Esophagus (tissue), 2 donors: ENCODE data around the gene TTC7B. TPM values are rescaled to one million over a fixed set of nuclear protein-coding genes. Genes with fewer than 3 reads are reported as not detected.
"Not testable (repeated sequence)": the region's sequence is repeated elsewhere in the genome, so short reads cannot be mapped to it uniquely, and the experiment has no call there.

Source experiments
- H3K27ac ChIP-seq, 2 donors: one replicate each; pipeline ENCODE4 v1.5.1; 2013; ENCODE audit warnings: low read depth in 2 of 2, mild to moderate bottlenecking in 2 of 2, inconsistent platforms in 1 of 2, low read length in 1 of 2, moderate library complexity in 1 of 2
- H3K27me3 ChIP-seq, 2 donors: one replicate each; pipeline ENCODE4 v1.6.1; 2013; ENCODE audit warnings: low read length in 2 of 2, control low read depth in 1 of 2, mild to moderate bottlenecking in 1 of 2; ENCODE audit not compliant: insufficient read depth in 2 of 2, control insufficient read depth in 1 of 2
- H3K36me3 ChIP-seq, 2 donors: one replicate each; pipeline ENCODE4 v1.6.1; 2013; ENCODE audit warnings: low read length in 1 of 2; ENCODE audit not compliant: control insufficient read depth in 2 of 2, insufficient read depth in 2 of 2
- H3K4me1 ChIP-seq, 2 donors: one replicate each; pipeline ENCODE4 v1.6.1; 2013; ENCODE audit warnings: low read length in 1 of 2; ENCODE audit not compliant: control insufficient read depth in 2 of 2, insufficient read depth in 2 of 2
- H3K4me3 ChIP-seq, 2 donors: one replicate each; pipeline ENCODE4 v1.5.1; 2013; ENCODE audit warnings: low read length in 2 of 2, mild to moderate bottlenecking in 2 of 2, low read depth in 1 of 2, moderate library complexity in 1 of 2
- H3K9me3 ChIP-seq, 2 donors: one replicate each; pipeline ENCODE4 v1.6.1; 2013; ENCODE audit warnings: mild to moderate bottlenecking in 2 of 2, low read depth in 1 of 2, low read length in 1 of 2, moderate library complexity in 1 of 2; ENCODE audit not compliant: control insufficient read depth in 2 of 2, insufficient read depth in 1 of 2
- WGBS, 2 donors: extraction: QIAGEN DNeasy Blood & Tissue Kit; methylation state at CpG; one replicate each; pipeline ENCODE4 v1.1.7; 2013; 5-methylcytosine and 5-hydroxymethylcytosine counted together
- polyA plus RNA-seq, 2 donors: library from polyadenylated mRNA; stranded (reverse); fragments of 200-250 nt; gene quantifications; one replicate each; pipeline ENCODE4 v1.2.3, GENCODE V29; 2013
- donor health status: healthy with polysubstance abuse.
- donor health status: Bipolar disorder and iron deficiency.

TTC7B gene
- polyA plus RNA-seq, 2 donors: 2.7 to 6.0 TPM

- Histone ChIP-seq H3K4me1 (no peaks in the 10 kb centered on the region), H3K9me3 (no peaks in the 10 kb centered on the region), H3K36me3 (no peaks in the 10 kb centered on the region), H3K4me3 (no peak overlapping the region), H3K27ac (no peak overlapping the region), H3K27me3 (no peaks in the 10 kb centered on the region)
- 76 to 84% methylated on average over 7 of the region's 7 CpGs for WGBS, 2 donors
These were observed 33.7 kb upstream of the TTC7B start for GRCh38 chr14:90849787-90850444.

- no peaks in the 10 kb centered on the region for H3K4me1 ChIP-seq
- WGBS, 2 donors: 89 to 91% methylated on average over 17 of the region's 17 CpGs
- no peaks in the 10 kb centered on the region for H3K27me3 ChIP-seq
- H3K36me3 ChIP-seq: no peaks in the 10 kb centered on the region
- H3K27ac ChIP-seq: no peak overlapping the region
- no peaks in the 10 kb centered on the region for H3K9me3 ChIP-seq
- H3K4me3 ChIP-seq: no peak overlapping the region
These were observed 32.9 kb upstream of the TTC7B start for GRCh38 chr14:90848944-90849731.

- Histone ChIP-seq H3K4me1 (no peaks in the 10 kb centered on the region), H3K27me3 (no peaks in the 10 kb centered on the region), H3K36me3 (no peaks in the 10 kb centered on the region), H3K27ac (no peak overlapping the region), H3K9me3 (no peaks in the 10 kb centered on the region), H3K4me3 (no peak overlapping the region)
- WGBS, 2 donors: 82 to 86% methylated on average over 4 of the region's 4 CpGs
These were observed 30.3 kb upstream of the TTC7B start for GRCh38 chr14:90846511-90846910.

GRCh38 chr14:90844321-90844720 lies 28.1 kb upstream of the TTC7B start:
- H3K9me3 ChIP-seq: no peaks in the 10 kb centered on the region
- H3K27me3 ChIP-seq: no peaks in the 10 kb centered on the region
- no peaks in the 10 kb centered on the region for H3K36me3 ChIP-seq
- no peak overlapping the region for H3K27ac ChIP-seq
- no peaks in the 10 kb centered on the region for H3K4me1 ChIP-seq
- WGBS, 2 donors: 58 to 84% methylated on average over 3 of the region's 3 CpGs
- H3K4me3 ChIP-seq: no peak overlapping the region

GRCh38 chr14:90842726-90843125 lies 26.5 kb upstream of the TTC7B start:
- WGBS, 2 donors: 56 to 61% methylated on average over 6 of the region's 6 CpGs
- H3K9me3 ChIP-seq: no peaks in the 10 kb centered on the region
- H3K27ac ChIP-seq: no peak overlapping the region
- H3K4me3 ChIP-seq: no peak overlapping the region
- H3K4me1 ChIP-seq: no peaks in the 10 kb centered on the region
- H3K36me3 ChIP-seq: no peaks in the 10 kb centered on the region
- no peaks in the 10 kb centered on the region for H3K27me3 ChIP-seq

- not testable (repeated sequence) for H3K9me3 ChIP-seq, H3K4me3 ChIP-seq, H3K4me1 ChIP-seq, H3K36me3 ChIP-seq, H3K27ac ChIP-seq, H3K27me3 ChIP-seq
- WGBS, 2 donors: 90 to 94% methylated on average over 4 of the region's 4 CpGs
These were observed 24.4 kb upstream of the TTC7B start for GRCh38 chr14:90840667-90841066.

GRCh38 chr14:90839889-90840266 lies 23.6 kb upstream of the TTC7B start:
- no peaks in the 10 kb centered on the region for H3K4me1 ChIP-seq
- H3K36me3 ChIP-seq: no peaks in the 10 kb centered on the region
- WGBS, 2 donors: 81 to 86% methylated on average over 3 of the region's 3 CpGs
- H3K4me3 ChIP-seq: no peak overlapping the region
- no peaks in the 10 kb centered on the region for H3K27me3 ChIP-seq
- H3K27ac ChIP-seq: no peak overlapping the region
- no peaks in the 10 kb centered on the region for H3K9me3 ChIP-seq

GRCh38 chr14:90839024-90839888 lies 23.0 kb upstream of the TTC7B start:
- 60 to 65% methylated on average over 10 of the region's 10 CpGs for WGBS, 2 donors
- H3K9me3 ChIP-seq: no peaks in the 10 kb centered on the region
- H3K4me1 ChIP-seq: no peaks in the 10 kb centered on the region
- no peak overlapping the region for H3K4me3 ChIP-seq
- H3K27me3 ChIP-seq: no peaks in the 10 kb centered on the region
- H3K27ac ChIP-seq: peak overlapping the region in 1 of 2 donors; percentile 9
- no peaks in the 10 kb centered on the region for H3K36me3 ChIP-seq

GRCh38 chr14:90838531-90838930 lies 22.3 kb upstream of the TTC7B start:
- not testable (repeated sequence) for H3K27ac ChIP-seq, H3K4me3 ChIP-seq, H3K4me1 ChIP-seq, H3K9me3 ChIP-seq, H3K27me3 ChIP-seq, H3K36me3 ChIP-seq
- WGBS, 2 donors: 92% methylated on average over 8 of the region's 8 CpGs
